Small intestine (tissue), 7 donors: Measurements from ENCODE around the gene VAX1. TPM values are rescaled to one million over a fixed set of nuclear protein-coding genes. Genes with fewer than 3 reads are reported as not detected.

Experiments
- DNase-seq, 2 donors: peaks; one replicate each; pipeline versions ENCODE4 v3.0.0 to v3.0.0-alpha.2; 2013
- FAIRE-seq: peaks from 2 replicates; lab custom pipeline; 2012; peaks lifted over from hg19 to GRCh38; lab: Jason Lieb, UNC
- H3K27ac ChIP-seq, 3 donors: one replicate each; pipeline ENCODE4 v1.5.1; 2013; ENCODE audit warnings: low read length in 2 of 3, mild to moderate bottlenecking in 2 of 3, control low read depth in 1 of 3, inconsistent platforms in 1 of 3, low read depth in 1 of 3, moderate library complexity in 1 of 3
- H3K27me3 ChIP-seq, 3 donors: one replicate each; pipeline ENCODE4 v1.6.1; 2013; ENCODE audit warnings: low read length in 3 of 3, inconsistent platforms in 1 of 3; ENCODE audit not compliant: control insufficient read depth in 3 of 3, insufficient read depth in 3 of 3
- H3K36me3 ChIP-seq, 3 donors: one replicate each; pipeline ENCODE4 v1.6.1; 2013; ENCODE audit warnings: low read length in 3 of 3, inconsistent platforms in 1 of 3, low read depth in 1 of 3, mild to moderate bottlenecking in 1 of 3, moderate library complexity in 1 of 3; ENCODE audit not compliant: control insufficient read depth in 3 of 3, insufficient read depth in 2 of 3
- H3K4me1 ChIP-seq, 3 donors: one replicate each; pipeline ENCODE4 v1.6.1; 2013; ENCODE audit warnings: low read length in 2 of 3, inconsistent platforms in 1 of 3, low read depth in 1 of 3, mild to moderate bottlenecking in 1 of 3, moderate library complexity in 1 of 3; ENCODE audit not compliant: control insufficient read depth in 3 of 3, insufficient read depth in 2 of 3
- H3K4me3 ChIP-seq, 3 donors: one replicate each; pipeline ENCODE4 v1.5.1; 2013; ENCODE audit warnings: low read length in 3 of 3, control low read depth in 1 of 3, inconsistent platforms in 1 of 3, low read depth in 1 of 3, mild to moderate bottlenecking in 1 of 3, moderate library complexity in 1 of 3
- H3K9me3 ChIP-seq, 2 donors: one replicate each; pipeline ENCODE4 v1.6.1; 2013; ENCODE audit warnings: low read depth in 1 of 2, low read length in 1 of 2; ENCODE audit not compliant: control insufficient read depth in 2 of 2, insufficient read depth in 1 of 2
- WGBS, 3 donors: extraction: QIAGEN DNeasy Blood & Tissue Kit; methylation state at CpG; one replicate each; pipeline ENCODE4 v1.1.7; 2013; 5-methylcytosine and 5-hydroxymethylcytosine counted together
- polyA plus RNA-seq, 4 donors: library from polyadenylated mRNA; stranded (reverse) in 3 of 4; unstranded in 1 of 4; fragments of 200-250 nt in 3 of 4; fragments of 120-200 nt in 1 of 4; gene quantifications; one replicate each; pipeline versions ENCODE4 v1.2.1 to v1.2.3, GENCODE V29; 2013
- donor health status: healthy with polysubstance abuse.
- donor health status: control.
- donor health status: control.
- donor health status: Bipolar disorder and iron deficiency.
- donor health status: healthy.

The VAX1 gene
- polyA plus RNA-seq, 4 donors: not detected

DNA sequence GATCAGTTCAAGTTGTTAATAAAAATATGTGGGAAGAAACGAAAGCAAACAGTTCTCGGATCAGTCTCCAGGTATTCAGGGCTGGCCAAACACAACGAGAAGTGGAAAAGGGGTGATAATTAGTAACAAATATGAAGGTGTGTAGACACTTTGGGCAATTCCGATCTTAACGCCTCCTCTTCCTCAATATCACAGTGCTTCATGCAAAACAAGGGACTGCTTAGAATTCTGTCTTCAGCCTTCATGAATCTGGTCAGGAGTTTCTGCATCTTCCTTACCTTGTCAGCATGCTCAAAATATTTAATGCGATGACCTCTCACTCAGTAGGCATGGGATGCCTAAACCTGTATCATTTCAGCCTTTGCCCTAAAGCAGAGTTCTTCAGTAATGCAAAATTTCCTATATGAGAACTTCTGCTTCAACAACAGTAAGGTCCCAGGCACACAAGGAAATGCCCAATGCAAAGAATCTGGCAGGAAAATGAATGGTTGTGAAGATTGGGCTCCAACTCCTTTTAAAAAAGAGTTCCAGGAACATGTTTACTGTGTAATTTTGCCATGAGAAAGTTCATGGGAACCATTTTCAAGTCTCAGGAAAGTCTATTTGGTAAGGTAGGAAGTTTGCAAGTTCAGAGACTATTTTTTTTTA is 23.4 kb upstream of the VAX1 start:
- Histone ChIP-seq H3K4me1 (peaks cover 0 to 16% (median 0%) of the 10 kb centered on the region in 3 donors), H3K36me3 (no peaks in the 10 kb centered on the region), H3K4me3 (no peak overlapping the region), H3K9me3 (no peaks in the 10 kb centered on the region), H3K27me3 (peaks cover 12 to 94% (median 57%) of the 10 kb centered on the region in 3 donors), H3K27ac (no peak overlapping the region)
- FAIRE-seq: no peak
- WGBS, 3 donors: 5 to 10% (median 9%) methylated on average over 6 of the region's 6 CpGs
- DNase-seq: peak in 1 of 2 donors; percentile 28

DNA sequence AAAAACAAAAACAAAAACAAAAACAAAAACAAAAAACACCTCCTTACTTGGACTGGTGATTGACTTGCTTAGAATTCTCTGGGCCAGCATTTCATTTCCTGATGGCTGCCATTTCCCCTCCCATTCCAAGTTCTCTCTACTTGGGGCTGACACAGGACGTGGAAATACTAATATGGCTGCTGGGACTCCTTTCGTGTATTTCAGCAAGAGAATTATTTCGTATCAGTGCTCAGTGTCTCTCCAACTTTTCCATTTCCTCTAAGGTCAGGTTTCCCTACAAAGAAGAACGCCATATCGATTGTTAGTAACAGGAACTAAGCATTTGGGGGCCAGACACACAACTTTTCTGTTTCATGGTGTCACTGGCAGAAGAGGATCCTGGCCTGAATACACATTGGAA is 22.5 kb upstream of the VAX1 start:
- H3K27ac ChIP-seq: no peak overlapping the region
- FAIRE-seq (no peak), DNase-seq (no peak)
- 12 to 15% (median 13%) methylated on average over 5 of the region's 5 CpGs for WGBS, 3 donors
- H3K4me3 ChIP-seq: no peak overlapping the region
- no peaks in the 10 kb centered on the region for H3K36me3 ChIP-seq
- H3K27me3 ChIP-seq: peaks cover 6 to 90% (median 49%) of the 10 kb centered on the region in 3 donors
- H3K9me3 ChIP-seq: no peaks in the 10 kb centered on the region
- peaks cover 0 to 15% (median 0%) of the 10 kb centered on the region in 3 donors for H3K4me1 ChIP-seq

DNA sequence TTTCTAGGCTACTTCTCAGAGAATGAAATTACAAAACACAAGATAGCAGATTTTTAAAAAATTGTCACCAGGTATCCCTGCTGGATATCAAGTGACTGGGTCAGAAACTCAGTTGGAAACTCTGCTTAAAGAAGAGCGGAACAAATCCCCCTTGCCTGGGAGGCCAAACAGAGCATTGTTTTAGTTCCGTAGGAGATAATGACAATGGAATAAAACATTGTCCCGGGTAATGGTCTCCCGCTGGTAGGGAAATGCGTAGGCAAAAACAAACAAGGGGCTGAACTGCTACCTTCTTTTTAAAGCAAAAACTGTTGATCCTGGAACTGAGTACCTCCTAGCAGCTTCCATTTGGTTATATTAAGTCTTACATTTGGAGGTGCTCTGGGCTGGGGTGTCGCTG is 21.3 kb upstream of the VAX1 start:
- DNase-seq (no peak), FAIRE-seq (no peak)
- Histone ChIP-seq H3K27me3 (peaks cover 6 to 90% (median 45%) of the 10 kb centered on the region in 3 donors), H3K27ac (no peak overlapping the region), H3K36me3 (no peaks in the 10 kb centered on the region), H3K4me1 (peaks cover 0 to 7% (median 0%) of the 10 kb centered on the region in 3 donors), H3K9me3 (no peaks in the 10 kb centered on the region), H3K4me3 (no peak overlapping the region)
- WGBS, 3 donors: 8 to 13% (median 12%) methylated on average over 6 of the region's 6 CpGs

DNA sequence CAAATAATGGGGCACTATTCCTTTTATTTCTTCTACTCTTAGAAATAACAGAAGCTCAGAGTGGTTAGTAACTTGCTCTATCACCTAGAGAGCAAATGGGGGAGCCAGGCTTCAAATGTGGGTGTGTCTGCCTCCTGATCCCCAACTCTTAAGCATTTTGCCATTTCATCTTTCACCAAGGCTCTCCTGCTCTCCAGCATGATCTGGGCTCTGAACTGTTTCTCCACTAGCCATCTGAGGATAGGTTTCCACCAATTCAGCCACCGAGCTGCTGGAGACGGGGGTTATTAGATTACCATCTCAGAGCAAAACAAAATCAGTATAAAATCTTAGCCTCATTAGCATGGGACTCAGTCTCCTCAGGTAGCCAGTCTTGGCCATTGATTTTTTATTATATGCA is 20.2 kb upstream of the VAX1 start:
- no peak for FAIRE-seq
- WGBS, 3 donors: 22 to 38% (median 28%) methylated on average over 2 of the region's 2 CpGs
- Histone ChIP-seq H3K9me3 (no peaks in the 10 kb centered on the region), H3K4me3 (no peak overlapping the region), H3K4me1 (peaks cover 0 to 4% (median 0%) of the 10 kb centered on the region in 3 donors), H3K36me3 (no peaks in the 10 kb centered on the region), H3K27me3 (peaks cover 5 to 85% (median 37%) of the 10 kb centered on the region in 3 donors), H3K27ac (no peak overlapping the region)
- DNase-seq: no peak

DNA sequence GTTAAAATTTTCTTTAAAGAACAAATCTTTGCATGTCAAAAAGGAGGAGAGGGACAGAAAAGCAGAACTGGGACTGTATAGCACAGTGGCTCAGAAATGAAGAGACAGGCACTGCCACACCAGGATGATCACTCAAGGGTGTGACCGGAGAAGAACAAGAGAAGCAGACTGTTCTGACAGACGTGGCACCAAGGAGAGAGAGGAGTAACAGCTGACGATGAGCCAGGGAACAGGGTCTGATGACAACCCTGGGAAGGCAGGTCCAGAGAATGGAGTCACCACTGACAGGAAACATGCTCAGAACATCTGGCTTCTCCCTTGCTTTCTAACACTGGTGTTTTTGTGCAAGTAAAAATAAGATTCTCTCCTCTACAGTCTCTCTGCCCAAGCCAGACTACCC is 14.6 kb upstream of the VAX1 start:
- Histone ChIP-seq H3K9me3 (no peaks in the 10 kb centered on the region), H3K27ac (no peak overlapping the region), H3K4me3 (no peak overlapping the region), H3K27me3 (peaks cover 0 to 71% (median 24%) of the 10 kb centered on the region in 3 donors), H3K36me3 (no peaks in the 10 kb centered on the region), H3K4me1 (no peaks in the 10 kb centered on the region)
- FAIRE-seq (no peak), DNase-seq (no peak)
- WGBS, 3 donors: 37 to 48% (median 46%) methylated on average over 3 of the region's 3 CpGs

DNA sequence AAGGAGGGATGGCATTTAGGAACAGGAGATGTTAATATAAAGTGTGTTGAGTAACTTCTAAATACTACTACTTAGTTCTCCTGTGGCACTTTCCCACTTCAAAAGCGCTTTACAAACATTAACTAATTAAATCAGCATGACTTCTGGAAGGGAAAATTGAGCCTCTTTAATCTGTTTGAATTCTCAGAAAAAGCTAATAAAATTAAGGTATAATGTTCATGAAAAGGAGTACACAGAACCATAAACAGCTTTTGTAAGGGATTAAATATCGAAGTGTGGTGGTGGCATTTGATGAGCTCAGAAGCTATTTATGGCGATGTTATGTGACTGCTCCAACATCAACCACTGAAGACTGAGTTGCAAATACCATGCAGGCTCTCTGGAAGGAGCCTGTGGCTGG is 10.2 kb upstream of the VAX1 start:
- peaks cover 0 to 14% of the 10 kb centered on the region in 2 donors for H3K9me3 ChIP-seq
- H3K4me1 ChIP-seq: no peaks in the 10 kb centered on the region
- H3K27ac ChIP-seq: no peak overlapping the region
- H3K36me3 ChIP-seq: no peaks in the 10 kb centered on the region
- FAIRE-seq (no peak), DNase-seq (no peak)
- no peak overlapping the region for H3K4me3 ChIP-seq
- 74 to 77% (median 75%) methylated on average over 3 of the region's 3 CpGs for WGBS, 3 donors
- H3K27me3 ChIP-seq: peaks cover 0 to 62% (median 23%) of the 10 kb centered on the region in 3 donors

DNA sequence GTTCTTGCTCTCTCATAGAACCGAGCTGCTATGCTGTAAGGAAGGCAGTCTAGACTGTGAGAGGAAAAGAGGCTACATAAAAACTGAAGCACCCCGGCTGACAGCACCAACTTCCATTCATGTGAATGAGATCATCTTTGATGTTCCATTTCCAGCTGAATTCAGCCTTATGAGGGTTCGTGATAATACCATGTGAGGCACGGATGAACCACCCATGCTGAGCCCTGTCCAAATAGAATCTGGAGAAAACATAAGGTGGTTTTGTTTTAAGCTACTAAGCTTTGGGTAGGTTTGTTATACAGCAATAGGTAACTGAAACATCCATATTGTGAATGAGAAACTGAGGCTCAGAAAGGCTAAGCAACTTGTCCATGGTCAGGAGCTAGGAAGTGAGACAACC is 6.9 kb upstream of the VAX1 start:
- FAIRE-seq: no peak
- no peak for DNase-seq
- H3K27me3 ChIP-seq: peaks cover 7 to 77% (median 37%) of the 10 kb centered on the region in 3 donors
- H3K27ac ChIP-seq: no peak overlapping the region
- H3K4me1 ChIP-seq: no peaks in the 10 kb centered on the region
- H3K4me3 ChIP-seq: no peak overlapping the region
- 65 to 75% (median 70%) methylated on average over 4 of the region's 4 CpGs for WGBS, 3 donors
- peaks cover 0 to 18% of the 10 kb centered on the region in 2 donors for H3K9me3 ChIP-seq
- H3K36me3 ChIP-seq: no peaks in the 10 kb centered on the region

DNA sequence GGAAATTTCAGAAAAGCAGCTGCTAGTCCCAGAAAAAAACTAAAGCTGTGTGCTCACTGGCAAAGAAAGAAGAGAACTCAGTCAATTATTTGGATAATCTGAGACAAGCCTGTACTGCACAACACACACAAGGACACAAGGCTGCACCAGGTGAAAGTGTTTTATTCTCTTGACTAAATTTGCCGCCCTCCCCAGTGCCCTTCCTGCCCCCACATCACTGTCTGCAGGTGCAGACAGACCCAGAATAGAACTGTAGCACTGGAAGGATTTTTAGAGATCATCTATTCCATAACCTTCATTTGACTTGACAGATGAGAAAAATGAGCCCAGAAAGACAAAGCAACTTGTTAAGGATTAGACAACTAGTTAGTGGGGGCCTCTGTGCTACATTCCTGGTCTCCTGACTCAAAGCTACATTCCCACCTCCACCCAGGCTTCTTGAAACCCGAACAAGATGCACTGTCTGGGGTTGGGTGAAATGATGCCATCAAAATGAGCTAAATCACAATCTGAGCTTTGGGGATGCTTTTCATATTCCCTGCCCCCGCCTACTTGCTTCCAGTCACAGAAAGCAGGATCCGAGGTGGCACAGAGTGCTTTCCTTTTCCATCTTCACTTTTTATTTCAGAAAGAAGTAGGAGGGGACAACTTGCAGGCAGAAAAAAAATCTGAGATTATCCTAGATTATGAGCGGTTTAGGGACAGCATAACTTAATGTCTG is 5.2 kb upstream of the VAX1 start:
- peaks cover 0 to 2% (median 0%) of the 10 kb centered on the region in 3 donors for H3K4me1 ChIP-seq
- no peak overlapping the region for H3K4me3 ChIP-seq
- no peaks in the 10 kb centered on the region for H3K36me3 ChIP-seq
- 53 to 61% (median 54%) methylated on average over 5 of the region's 5 CpGs for WGBS, 3 donors
- DNase-seq (no peak), FAIRE-seq (no peak)
- H3K27ac ChIP-seq: no peak overlapping the region
- H3K27me3 ChIP-seq: peaks cover 11 to 77% (median 43%) of the 10 kb centered on the region in 3 donors
- peaks cover 0 to 18% of the 10 kb centered on the region in 2 donors for H3K9me3 ChIP-seq
